GOT3 (cell line): Measurements from ENCODE around the gene ZSCAN21.
A peak's percentile ranks its signal among the peaks of the same experiment; 100 is the strongest.

ENCODE experiments used
- DNase-seq: peaks from one replicate; lab custom pipeline; 2025; ENCODE audit warnings: mixed read lengths; lab: John Stamatoyannopoulos, UW

ZSCAN21 gene

GRCh38 chr7:100075418-100075817 is 25.8 kb downstream of the ZSCAN21 start:
- DNase-seq: no peak

DNA sequence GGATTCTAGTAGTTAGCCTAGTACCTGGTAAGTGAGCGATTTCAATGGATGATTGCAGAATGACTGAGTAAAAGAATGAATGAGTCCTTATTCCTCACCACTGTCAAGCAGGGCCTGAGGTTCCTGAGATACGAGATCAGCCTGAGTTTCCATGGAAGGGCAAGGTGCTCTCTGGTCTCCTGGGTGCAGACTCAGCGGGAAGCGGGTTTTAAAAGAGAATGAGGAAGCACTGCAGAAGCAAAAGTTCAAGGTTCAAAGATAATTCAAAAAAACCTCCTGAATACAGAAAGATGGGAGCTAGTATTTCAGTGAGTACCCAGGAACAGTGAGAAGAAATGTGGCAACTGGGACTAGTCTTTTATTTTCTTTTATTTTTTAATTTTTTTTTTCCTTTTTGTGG is 27.6 kb downstream of the ZSCAN21 start:
- no peak for DNase-seq

DNA sequence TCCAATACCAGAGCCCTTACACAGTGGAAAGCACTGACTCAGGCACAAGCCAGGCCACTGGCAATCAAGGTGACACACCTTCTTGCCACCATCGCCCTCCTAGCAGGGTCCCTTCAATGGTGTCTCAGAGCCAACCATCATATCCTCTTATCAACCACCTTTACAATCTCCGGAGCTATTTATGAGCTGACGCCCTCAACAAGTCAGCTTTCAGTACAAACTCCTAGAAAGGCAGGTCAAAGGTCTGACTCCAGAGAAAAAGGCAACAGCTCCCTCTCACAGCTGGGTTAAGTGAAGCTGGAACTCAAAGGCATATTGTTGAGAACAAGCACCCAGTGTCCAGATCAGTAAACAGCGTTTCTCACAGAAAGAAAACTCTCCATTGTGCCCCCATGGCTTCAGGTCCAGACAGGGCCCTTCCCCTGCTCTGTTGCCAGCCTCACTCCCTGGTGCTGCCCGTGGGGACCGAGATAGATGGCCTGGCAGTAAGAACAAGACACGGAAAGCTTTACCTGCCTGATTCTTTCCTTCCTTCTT is 29.5 kb downstream of the ZSCAN21 start:
- DNase-seq: no peak

DNA sequence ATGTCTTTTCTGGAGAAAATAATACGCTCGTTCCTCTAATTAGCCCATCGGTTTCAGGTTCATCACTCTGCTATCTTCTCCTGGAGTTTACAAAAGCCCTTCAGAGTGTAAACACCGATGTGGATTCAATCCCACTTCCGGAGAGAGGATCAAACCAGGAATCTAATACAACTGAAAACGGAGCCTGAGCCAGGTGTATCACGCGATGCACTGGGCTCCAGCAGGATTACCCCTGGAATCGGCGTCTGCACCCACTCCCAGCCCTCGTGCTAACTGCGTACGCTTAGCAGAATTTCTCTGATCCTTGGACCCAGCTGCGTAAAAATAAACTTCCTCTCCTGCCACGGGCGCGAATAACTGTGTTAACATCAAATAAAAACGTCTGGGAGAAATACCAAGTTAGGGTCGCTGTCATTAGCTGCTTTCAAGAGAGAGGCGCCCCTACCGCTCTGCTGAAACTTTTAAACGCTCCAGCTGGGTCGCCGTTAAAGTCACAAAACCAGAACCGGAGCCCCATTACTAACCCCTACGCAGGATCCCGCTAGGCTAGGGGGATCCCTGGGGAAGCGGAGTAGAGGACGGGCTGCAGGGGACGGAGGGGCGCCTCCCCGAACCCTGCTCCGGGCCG is 31.4 kb downstream of the ZSCAN21 start:
- DNase-seq: no peak

- DNase-seq: peak; percentile 92
These were observed 32.0 kb downstream of the ZSCAN21 start, which contains the start of gene ZNF3 for GRCh38 chr7:100081535-100082102. ZNF3 (minus strand) TSS chr7:100081723; CDS start chr7:100077357, 4,366 bp downstream.

DNA sequence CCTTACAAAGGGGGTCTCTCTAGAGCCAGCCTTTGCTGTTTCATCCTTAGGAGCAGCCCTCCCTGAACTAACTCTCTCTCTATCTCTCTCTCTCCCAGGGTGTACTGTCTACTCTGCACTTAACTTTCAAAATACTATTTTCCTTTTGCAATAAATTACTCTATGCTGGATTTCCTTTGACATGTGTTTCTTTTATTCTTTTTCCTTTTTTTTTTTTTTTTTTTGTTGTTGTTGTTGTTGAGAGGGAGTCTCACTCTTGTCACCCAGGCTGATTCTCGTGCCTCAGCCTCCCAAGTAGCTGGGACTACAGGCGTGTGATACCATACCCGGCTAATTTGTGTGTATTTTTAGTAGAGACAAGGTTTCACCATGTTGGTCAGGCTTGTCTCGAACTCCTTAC is 33.4 kb downstream of the ZSCAN21 start:
- no peak for DNase-seq

DNA sequence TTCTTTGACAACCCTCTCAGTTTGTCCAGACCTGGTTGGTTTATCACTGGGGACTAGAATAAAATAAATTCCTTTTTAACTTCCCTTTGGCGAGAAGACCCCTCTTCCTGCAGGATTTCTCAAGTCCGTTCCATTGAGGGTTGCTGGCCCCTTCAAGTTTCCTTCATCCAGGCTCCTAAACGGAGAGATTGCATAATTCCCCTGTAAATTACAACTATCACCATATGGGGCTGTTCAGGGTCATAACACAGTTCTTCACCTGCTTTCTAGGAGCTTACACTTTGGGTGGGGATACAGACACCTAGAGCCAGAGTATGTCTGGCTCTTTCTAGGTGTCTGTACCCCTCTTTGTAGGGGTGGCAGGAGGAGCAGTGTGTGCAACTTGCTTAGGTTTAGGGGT is 35.9 kb downstream of the ZSCAN21 start:
- no peak for DNase-seq

DNA sequence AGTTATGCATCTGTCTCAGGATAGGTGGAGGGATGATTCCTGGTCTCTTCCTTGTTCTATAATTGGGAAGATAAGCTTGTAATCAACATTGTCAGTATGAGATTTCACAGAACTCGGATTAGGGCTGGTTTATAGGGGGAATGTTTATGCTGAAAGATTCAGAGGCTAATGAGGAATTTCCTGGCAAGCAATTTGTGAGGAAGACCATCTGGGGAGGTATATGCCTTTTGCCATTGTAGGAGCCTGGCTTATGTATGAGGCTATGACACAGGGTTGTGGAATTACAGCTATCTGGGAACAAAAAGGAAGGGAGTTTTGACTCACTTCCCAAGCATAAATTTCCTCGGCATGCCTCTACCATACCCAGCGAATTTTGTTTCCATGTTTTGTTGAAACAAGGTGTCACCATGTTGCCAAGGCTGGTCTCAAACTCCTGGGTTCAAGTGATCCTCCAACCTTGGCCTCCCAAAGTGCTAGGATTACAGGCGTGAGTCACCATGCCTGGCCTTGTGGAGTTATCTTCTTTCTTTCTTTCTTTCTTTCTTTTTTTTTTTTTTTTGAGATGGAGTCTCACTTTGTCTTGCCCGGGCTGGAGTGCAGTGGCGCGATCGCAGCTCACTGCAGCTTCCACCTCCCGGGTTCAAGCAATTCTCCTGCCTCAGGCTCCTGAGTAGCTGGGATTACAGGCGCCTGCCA is 37.6 kb downstream of the ZSCAN21 start:
- no peak for DNase-seq

GRCh38 chr7:100088095-100088620 is 38.6 kb downstream of the ZSCAN21 start:
- no peak for DNase-seq

DNA sequence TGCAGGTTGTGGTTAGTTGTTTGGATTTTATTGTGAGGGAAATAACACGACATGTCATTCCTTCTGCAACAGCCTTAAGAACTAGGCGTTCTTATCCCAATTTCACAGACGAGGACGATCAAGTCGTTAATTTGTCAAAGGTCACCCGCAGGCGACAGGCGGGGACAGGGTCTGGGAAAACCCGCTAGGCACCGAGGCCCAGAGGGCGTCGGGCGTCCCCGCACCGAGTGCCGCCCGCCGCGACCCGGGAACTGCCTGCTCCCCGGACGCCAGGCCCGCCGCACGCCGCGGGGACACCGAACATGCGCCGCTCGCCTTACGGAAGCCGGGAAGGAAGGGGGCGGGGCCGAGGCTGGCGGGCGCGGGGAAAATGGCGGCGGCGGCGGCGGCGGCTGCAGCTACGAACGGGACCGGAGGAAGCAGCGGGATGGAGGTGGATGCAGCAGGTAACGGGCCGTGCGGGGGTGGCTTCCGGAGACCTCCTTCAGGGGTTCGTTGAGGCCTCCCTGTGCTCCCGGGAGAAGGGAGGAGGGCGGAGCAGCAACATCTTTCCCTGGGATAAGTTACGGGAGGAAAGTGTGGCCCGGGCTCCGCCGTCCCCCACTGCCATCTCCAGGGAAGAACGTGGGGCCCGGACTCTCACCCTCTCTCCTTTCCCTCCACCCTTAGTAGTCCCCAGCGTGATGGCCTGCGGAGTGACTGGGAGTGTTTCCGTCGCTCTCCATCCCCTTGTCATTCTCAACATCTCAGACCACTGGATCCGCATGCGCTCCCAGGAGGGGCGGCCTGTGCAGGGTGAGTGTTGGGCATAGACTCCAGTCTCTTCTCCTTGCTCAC is 39.3 kb downstream of the ZSCAN21 start, which contains the start of gene COPS6:
Gene COPS6 (plus strand): TSS at position 349 of the 837 bp plus-strand sequence. CDS start 22 bp downstream, at position 371.
- peak; percentile 17 for DNase-seq

GRCh38 chr7:100089458-100090196 is 40.1 kb downstream of the ZSCAN21 start:
- DNase-seq: no peak

GRCh38 chr7:100090527-100091410 is 41.2 kb downstream of the ZSCAN21 start:
- no peak for DNase-seq

DNA sequence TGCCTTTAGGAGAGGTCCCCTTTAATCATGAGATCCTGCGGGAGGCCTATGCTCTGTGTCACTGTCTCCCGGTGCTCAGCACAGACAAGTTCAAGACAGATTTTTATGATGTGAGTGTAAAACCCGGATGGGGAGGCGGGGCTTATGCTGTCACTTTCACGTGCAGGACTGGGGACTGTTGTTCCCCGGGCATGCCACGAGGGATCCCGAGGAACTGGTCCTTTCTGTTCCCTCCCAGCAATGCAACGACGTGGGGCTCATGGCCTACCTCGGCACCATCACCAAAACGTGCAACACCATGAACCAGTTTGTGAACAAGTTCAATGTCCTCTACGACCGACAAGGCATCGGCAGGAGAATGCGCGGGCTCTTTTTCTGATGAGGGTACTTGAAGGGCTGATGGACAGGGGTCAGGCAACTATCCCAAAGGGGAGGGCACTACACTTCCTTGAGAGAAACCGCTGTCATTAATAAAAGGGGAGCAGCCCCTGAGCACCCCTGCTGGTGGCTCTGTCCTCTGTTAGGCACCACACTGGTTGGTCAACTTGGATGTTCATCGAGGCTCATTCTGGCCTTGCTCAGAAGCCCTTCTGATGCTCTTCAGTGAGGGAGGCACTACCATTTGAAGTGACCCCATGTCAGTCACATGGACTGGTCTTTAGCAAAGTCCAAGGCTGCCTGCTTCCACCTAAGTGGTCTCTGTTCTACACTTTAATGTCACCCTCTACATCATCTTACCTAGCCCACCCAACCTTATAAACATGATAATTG is 42.0 kb downstream of the ZSCAN21 start:
- no peak for DNase-seq

DNA sequence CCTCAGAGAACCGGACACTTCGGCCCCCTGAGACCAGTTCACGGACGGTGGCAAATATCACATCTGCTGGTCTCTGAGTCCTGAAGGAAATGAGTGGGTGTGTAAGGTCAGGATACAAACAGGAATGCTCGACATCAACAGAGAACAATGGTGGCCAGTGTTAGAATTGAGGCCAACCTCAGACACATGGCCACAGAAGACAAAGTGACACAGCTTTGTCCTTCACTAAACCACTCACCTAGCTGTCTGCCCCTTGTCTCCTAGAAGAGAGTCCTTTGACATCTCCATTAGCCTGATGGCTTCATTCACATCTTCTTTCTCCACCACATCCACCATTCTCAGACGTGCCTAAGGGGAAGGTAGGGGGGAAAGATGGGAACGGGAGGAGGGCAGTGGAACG is 43.5 kb downstream of the ZSCAN21 start:
- DNase-seq: no peak

GRCh38 chr7:100093498-100093897 is 43.9 kb downstream of the ZSCAN21 start:
- no peak for DNase-seq

DNA sequence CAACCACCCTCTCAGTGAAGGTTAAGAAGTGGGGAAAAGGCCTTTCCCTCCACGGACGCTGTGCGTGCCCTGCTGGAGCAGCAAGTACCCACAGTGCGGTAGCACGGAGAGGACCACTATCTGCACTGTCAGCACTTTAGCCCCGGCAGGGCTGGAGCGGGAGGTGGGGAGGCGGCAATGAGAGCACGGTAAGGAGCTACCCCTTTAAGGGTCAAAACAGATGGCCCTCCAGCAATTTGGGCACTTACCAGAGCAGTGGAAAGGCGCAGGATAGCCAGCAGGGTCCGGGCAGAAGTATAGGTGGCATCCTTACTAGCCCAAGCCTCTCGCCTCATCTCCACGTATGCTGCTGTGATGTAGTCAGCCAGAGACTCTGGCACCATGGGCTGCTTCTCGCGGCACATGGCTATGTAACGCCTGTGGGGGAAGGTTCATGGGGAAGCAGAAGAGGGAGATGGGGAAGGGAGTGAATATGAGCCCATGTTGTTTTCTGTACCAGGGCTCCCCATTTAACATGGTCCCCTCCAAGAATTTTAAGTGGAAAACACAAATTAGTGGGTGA is 44.4 kb downstream of the ZSCAN21 start:
- no peak for DNase-seq

DNA sequence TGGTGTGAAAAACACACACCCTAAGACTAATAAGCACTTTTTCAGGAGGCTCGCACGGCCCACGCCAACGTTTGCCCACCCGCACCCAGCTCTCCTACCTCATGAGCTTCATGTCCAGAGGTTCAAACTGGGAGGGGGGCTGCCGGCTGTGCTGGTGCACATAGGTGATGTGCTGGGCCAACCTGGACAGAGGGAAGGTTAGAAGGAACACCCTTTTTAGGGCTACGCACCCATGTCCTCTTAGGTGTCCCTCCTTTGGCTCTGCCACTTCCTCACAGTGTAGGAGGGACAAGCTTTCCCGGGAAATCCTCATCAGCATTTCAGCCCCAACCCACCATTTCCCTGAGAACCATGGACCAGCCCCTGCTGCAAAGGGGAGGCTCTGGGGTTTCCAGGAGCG is 45.7 kb downstream of the ZSCAN21 start:
- no peak for DNase-seq

- no peak for DNase-seq
These were observed 46.1 kb downstream of the ZSCAN21 start for GRCh38 chr7:100095704-100096103.

GRCh38 chr7:100098913-100099312 is 49.3 kb downstream of the ZSCAN21 start:
- DNase-seq: no peak
